Stimulated activated CD8-positive, alpha-beta memory T cell treated with anti-CD3 and anti-CD28 coated beads, Interleukin-7, amount 100 ng/mL, for 48 hours (primary cell): ENCODE data around the gene CTTNBP2NL.
"Not testable (repeated sequence)": the region's sequence is repeated elsewhere in the genome, so short reads cannot be mapped to it uniquely, and the experiment has no call there.

Experiments
- DNase-seq, 2 donors: peaks; one replicate each; pipeline ENCODE4 v3.0.0-alpha.2; 2020; ENCODE audit warnings: low read depth in 1 of 2; ENCODE audit errors: extremely low read depth in 1 of 2

CTTNBP2NL gene

DNA sequence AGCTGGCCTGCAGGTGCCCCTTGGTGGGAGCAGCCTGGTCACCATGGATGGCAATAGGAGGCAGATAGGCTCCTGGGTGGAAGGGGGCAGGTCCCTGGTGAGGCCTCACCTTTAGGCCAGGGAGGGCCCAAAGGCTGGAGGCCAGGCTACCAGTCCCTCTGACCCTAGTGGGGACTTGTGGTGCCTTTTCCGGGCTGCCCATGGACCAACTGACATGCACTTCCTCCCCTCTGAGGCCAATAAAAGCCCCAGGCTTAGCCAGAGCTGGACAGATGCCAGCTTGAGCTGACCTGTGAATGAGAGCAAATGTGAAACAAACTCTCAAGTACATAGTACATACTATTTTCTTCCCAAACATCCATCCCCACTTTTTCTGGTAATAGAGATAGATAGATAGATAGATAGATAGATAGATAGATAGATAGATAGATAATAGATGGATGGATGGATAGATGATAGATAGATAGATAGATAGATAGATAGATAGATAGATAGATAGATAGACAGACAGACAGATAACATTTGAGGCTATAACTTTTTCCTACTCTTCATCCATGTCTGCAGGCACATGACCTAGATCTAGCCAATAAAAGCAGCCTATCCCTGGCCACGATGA is 9.2 kb upstream of the CTTNBP2NL start:
- no peak for DNase-seq

DNA sequence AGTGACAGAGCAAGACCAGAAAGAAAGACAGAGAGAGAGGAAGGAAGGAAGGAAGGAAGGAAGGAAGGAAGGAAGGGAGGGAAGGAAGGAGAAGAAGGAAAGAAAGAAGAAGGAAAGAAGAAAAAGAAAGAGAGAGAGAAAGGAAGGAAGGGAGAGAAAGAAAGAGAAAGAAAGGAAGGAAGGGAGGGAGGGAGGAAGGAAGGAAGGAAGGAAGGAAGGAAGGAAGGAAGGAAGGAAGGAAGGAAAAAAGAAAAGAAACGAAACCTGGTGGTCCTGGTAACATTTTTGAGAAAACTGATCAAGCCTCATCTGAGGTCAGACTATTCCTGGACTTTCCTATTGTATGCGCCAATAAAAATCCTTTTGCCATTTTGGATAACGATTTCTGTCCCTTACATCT is 8.2 kb upstream of the CTTNBP2NL start:
- DNase-seq = no peak

DNA sequence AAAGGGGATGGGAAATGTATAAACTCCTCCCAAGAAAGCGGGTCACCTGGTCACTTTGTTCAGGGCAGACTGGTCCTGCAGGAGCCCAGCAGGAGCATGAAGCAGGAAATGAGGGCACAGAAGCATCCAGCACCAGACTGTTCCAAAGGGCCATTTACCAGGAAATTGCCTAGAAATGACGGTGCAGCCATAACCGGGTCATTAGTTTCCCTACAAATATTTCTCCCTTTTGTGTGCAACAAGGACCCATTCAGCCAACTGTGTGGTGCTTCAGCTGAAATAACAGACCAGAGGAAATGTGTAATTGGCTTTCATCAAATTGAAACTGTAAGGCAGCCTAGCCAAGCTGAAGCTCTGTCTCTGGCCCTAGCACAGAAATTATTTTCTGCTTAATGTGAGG is 7.6 kb upstream of the CTTNBP2NL start:
- DNase-seq = no peak

DNA sequence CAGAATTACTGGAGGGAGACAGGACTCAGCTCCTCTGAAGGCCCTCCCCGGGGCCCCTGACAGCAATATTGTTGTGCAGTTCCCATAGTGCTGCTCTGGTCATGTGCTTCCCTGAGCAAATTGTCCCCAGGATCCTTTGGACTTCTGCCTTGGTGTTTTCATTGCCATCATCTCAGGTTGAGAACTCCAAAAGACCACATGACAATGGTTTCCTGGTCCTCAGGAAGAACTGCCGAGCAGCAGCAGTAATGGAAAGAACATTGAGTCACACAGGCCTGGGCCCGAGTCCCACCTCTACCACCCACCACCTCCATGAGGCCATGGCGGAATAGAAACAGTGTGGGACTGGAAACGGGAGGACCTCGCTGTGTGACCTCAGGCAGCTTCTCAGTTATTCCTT is 6.3 kb upstream of the CTTNBP2NL start:
- DNase-seq = no peak

DNA sequence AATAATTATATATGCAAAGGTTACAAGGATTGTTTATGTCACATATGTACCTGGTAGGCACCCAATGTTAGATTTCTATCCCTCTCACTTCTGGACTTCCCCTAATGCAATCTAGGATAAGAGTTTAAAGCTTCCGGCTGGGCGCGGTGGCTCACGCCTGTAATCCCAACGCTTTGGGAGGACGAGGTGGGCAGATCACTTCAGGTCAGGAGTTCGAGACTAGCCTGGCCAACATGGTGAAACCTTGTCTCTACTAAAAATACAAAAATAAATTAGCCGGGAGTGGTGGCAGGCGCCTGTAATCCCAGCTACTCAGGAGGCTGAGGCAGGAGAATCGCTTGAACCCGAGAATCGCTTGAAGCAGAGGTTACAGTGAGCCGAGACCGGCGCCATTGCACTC is 5.7 kb upstream of the CTTNBP2NL start:
- not testable (repeated sequence) for DNase-seq

DNA sequence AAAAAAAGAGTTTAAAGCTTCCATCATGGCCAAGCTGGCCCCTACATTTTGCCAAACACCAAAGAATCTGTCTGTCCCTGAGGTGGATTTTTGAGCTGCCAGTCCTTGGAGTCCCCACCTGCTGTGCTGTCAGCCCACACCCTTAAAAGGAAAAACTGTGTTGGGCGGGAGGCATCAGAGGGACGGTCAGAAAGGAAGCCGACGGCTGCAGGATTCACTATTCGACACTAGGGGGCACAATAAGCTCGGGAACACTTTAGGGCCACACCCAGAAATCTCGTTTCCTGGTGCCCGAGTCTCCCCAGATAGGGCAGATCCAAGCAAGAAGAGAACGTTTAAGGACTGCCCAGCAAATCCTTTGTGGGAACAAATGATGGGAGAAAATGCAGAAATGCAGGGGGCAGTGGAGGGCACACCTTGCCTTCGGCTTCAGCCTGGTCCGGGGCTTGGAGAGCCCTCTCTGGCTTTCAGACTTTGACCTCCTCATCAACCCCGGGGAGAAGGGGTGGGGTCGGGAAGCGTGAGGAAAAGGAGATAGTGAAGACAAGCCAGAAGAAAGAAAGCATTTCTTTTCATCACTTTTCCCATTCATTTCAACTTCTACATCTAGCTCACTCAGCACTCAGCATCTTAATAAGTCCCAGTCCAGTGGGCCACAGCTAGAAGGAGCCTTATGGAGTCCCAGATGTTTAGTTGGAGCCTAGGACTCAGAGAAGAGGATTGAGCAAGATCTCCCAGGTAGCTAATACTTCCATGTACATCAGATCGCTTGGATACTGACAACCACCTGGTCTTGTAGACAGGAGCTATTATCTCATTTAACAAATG is 5.0 kb upstream of the CTTNBP2NL start:
- peak; percentile 57 to 68 for DNase-seq

DNA sequence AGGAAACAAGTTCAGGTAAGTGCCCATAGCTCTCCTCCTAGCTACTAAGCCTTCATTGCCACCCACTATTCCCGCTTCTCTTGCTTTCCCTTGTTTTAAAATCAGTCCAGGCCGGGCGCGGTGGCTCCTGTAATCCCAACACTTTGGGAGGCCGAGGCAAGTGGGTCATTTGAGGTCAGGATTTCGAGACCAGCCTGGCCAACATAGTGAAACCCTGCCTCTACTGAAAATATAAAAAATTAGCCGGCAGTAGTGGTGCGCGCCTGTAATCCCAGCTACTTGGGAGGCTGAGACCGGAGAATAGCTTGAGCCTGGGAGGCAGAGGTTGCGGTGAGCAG is 4.4 kb upstream of the CTTNBP2NL start:
- no peak for DNase-seq

DNA sequence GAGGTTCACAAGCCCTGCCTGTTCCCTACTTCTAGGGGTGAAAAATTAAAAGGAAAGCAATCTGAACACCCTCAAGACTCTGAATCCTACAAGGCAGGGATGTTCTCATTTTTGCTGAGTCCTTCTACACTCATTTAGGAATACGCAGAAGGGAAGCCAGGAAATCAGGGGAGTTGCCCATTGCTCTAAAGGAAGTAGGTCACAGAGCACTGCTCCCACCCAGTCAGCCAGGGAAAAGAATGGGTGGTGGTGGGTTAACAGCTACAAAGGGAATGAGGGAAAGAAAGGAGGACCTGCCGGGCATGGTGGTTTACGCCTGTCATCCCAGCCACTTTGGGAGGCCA is 2.4 kb upstream of the CTTNBP2NL start:
- no peak for DNase-seq

DNA sequence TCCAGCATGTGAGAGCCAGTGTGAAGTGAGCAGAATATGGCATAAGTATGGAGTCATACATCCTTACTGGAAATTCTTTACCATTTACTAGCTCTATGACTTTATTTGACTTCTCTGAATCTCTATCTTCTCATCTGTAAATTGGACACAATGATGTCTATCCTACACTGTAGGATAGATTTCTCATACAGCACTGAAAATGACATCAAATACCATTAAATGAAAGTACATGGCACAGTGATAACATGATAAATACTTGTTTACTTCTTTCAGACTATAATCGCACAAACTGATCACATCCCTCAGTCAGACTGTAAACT is 1.3 kb upstream of the CTTNBP2NL start:
- no peak for DNase-seq

DNA sequence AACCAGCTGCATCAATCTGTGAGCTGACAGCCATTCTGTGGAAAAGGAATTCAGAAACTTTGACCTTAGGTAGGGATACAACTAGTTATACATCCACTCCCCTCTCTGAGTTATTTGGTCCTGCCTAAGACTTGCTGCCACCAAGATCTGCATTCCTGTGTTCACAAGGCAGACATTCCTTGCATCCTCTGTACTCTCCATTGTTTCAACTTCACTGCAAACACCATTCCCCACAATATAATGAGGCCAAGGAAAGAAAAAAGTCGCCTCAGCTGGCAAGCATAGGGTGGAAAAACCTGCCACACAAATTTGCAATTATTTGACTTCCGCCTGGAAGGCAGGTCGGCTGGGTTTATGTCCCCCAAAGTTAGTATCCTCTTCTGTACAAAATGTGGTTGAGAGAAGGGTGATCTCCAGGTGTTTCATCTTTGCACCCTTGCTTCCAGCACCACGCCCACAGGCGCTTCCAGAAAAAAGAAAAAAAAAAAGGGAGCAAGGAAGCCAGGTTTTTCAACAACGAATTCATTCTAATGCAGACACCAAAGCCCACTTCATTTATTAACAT is 676 bp upstream of the CTTNBP2NL start:
- no peak for DNase-seq

DNA sequence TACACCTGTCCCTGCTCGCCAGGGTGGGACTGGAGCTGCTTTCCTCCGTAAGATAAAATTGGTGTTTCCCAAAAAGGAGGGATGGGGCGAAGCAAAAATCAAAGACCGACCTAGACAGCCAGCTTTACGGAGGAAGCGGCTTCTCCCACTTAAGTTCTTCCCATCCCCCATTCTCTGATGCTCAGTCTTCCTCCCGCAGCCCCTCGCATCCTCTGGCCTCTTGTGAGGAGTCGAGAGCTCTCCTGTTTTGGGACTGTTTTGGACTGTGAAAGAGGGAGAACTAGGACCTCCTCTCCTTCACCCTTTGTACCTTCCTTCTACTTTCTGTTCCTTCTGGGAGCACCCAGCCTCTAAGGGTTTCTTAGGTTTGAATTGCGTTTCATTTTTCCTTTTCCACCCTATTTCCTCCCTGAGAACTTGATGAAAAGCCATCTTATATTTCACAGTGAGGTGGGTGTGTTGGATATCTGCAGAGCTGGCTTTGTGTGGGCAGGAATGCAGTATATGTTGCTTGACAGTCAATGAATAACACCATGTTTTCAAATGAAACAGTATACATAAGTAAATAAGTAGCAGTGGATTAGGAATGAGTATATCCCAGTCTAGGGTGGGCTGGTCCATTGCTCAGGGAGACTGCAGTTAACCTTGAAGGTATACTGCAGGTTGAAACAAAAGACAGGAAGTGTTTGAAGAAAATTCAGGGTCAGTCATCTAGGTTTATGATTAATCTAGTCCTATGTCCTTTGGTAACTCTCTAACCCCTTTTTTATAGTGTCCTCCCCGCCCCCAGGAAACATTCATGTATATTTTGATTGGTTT is 848 bp downstream of the CTTNBP2NL start:
- DNase-seq = no peak

DNA sequence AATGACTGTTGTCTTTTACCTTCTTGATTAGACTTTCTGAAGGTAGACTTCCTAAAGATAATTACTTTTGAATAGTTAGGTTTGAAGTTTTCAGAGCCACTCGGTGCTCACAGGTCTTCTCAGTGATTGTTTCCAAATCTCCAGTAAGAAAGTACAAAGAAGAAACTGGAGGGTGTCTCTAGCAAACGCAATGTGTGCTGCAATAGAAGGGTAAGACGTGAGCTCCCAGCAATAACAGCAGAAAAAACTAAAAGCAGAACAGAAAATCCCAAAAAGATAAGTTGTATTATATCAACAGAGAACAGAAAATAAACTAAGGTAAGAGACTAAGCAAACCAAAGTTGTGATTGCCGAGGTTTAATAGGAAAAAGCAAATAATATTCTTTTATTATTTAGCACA is 1.8 kb downstream of the CTTNBP2NL start:
- DNase-seq = no peak

DNA sequence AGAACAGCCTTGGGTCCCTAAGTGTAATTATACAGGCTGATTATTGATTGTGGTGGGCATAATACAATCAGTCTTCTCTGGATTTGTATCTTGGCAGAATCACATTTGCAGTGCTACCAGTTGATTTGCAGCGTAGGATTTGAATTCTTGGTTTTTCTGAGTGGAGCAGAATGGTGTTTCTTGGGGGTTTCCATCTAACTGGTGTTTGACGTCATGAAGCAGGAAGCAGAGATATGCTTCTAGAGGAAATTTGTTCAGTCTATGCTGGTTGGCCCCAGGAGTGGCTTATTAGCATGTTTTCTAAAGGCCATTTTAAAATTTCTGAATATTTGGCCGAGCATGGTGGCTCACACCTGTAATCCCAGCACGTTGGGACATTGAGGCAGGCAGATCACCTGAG is 3.4 kb downstream of the CTTNBP2NL start:
- DNase-seq = no peak

DNA sequence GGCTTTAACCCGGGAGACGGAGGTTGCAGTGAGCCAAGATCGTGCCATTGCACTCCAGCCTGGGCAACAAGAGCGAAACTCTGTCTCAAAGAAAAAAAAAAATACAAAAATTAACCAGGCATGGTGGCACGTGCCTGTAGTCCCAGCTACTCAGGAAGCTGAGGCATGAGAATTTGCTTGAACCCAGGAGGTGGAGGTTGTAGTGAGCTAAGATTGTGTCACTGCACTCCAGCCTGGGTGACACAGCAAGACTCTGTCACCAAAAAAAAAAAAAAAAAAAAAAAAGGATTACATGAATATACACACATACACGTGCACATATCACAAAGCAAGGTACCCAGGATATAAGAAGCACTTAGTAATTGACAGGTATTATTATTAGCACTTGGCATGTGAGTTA is 4.7 kb downstream of the CTTNBP2NL start:
- not testable (repeated sequence) for DNase-seq

DNA sequence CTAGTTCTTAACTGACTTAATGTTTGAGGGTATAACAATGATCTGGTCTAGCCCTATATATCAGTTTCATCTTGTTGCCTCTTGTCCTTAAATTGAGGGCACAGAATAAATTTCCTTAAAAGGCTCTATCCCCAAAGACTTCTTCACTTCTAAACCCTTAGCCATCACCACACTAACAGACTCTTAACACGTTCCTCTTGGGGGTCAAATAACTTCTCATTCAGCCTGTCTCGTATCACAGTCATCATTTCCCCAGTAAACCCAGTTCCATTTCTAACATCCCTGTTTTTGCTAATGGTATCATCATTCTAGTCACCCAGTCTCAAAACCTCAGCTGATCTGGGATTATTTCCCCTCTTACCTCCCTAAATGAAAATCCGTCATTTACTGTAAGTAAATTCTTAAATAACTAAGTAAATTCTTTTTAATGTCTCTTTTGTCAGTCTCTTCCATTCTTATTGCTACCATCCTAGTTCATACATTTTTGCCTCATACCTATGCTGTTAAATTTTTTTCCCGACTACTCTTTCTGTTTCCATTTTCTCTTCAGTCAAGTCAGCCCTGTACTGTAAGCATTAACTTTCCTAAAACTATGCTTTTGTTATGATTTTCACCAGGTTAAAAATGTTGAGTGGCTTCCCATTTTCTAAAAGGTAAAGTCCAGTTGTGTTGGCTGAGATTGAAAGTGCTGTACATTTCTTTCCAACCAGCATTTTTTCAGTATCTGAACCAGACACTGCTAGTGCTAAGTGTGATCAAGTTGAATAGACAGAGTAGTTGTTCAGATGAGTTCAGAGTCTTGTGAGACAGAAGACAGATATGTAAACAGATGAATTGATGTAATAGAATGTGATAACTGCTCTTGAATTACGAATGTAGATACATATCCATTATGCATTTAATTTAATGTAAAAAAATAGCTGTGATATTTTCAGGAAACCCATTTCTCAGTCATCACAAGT is 6.9 kb downstream of the CTTNBP2NL start:
- DNase-seq = no peak

DNA sequence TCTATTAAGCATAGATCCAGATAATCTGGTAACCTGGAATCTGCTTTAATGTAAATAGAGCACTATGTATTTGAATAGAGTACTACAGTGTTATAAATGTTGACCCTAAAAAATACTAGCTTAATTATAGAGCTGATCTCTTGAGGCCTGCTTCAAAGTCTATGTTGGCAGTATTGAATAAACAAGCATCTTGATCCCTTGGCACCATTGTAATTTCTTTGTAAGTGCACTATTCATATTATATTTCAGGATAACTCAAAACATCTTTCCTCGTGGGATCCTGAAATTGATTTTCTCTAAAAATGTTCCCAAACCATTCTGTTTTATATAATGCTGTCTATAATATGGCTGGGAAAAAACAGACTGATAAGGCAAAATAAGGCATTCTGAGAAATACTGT is 10.8 kb downstream of the CTTNBP2NL start:
- DNase-seq = no peak

DNA sequence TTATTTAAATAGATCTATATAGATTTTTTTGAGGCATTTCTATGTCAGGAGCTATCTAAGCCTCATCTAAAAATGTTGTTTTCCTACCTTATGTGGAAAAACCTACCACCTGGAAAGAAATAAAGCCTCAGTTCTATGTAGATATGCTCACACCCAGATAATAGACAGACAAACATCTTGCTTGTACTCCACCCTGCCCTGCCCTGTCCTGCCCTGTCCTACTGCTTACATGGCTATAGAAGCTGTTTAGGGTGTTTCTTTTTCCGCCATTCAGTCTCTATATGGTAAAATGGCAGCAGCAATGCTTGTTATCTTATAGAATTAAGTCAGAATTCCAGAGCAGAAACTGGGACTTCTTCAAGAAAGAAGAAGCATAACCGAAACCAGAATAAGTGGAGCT is 13.4 kb downstream of the CTTNBP2NL start:
- DNase-seq = no peak

DNA sequence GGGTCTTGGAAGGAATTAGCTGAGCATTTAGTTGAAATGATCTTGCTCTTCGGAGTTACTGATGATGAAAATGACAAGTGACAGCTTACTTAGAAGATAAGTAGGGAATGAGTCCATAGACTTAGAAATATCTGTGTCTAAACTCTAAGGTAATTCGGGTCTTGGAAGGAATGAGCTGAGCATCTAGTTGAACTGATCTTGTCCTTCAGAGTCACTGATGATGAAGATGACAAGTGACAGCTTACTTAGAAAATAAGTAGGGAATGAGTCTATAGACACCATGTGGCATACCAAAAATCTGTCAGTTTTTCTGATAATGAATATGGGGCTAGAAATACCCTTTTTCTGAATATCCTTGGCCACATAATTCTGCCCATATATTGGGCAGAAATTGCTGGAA is 14.7 kb downstream of the CTTNBP2NL start:
- DNase-seq = no peak

DNA sequence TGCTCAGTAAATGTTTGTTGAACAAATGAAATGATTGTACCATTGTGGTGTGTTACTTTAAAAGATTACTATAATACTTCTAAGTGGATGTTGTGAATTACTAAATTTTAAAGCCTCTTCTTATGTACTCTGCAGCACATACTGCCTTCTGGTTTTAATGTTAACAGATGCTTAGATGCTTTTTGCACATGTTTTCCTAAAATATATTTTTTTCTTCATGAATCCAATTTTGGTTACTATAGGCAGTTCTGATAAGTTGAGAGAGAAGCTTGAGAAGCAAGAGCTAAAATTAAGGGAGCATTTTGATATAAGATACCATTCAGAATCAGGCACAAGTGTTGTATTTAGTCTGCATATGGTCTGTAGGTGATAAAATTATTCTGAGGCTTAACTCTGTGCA is 21.3 kb downstream of the CTTNBP2NL start:
- DNase-seq = no peak

DNA sequence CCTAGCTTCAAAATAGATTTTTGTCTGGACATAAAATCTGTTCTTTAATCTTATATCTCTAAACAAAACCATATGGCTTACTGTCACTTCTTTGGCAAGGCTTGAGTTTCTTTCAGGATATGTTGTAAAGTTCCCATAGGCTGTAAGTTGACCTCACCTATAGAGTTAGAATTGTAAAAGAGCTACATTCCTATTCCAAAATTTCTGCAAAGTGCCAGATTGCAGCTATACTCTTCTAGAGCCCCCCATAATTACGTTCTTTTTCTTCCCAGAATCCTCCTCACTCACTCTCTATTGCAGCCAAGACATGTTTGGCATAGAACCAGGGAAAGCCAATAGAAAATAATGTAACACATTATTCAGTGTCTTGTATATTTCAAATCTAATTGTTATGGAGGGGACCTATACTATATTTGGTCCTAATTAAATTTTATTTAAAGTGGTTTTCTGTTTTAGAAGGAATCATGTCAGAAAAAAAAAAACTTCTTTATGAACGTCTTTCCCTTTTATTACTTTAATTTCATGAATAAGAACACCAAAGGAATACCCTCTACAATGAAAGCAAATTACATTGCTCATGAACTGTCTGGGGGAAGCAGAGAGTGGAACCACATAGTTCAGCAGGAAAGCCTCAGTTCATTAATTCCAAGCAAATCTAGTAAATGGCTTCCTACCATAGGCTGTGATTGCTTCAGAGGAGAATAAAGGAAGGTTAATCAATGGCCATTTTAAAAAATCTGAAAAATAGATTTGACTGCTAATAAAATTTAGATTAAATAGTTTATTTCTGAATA is 22.3 kb downstream of the CTTNBP2NL start:
- DNase-seq = no peak
